HUES48 (cell line): Measurements from ENCODE around the gene EPG5.
"Not testable (repeated sequence)": the region's sequence is repeated elsewhere in the genome, so short reads cannot be mapped to it uniquely, and the experiment has no call there.

Source experiments
- H3K27ac ChIP-seq: one replicate; pipeline ENCODE4 v1.7.0; 2013; ENCODE audit warnings: low read depth, low read length, inconsistent platforms
- H3K27me3 ChIP-seq: 2 replicates; pipeline ENCODE4 v1.6.1; 2013; ENCODE audit warnings: mild to moderate bottlenecking, low read length; ENCODE audit not compliant: control insufficient read depth, insufficient read depth
- H3K36me3 ChIP-seq: 2 replicates; pipeline ENCODE4 v1.6.1; 2013; ENCODE audit warnings: low read length; ENCODE audit not compliant: control insufficient read depth, insufficient read depth
- H3K4me1 ChIP-seq: 2 replicates; pipeline ENCODE4 v1.6.1; 2013; ENCODE audit warnings: mild to moderate bottlenecking, low read length; ENCODE audit not compliant: control insufficient read depth, insufficient read depth
- H3K4me3 ChIP-seq: 2 replicates; pipeline ENCODE4 v1.5.1; 2013; ENCODE audit warnings: mild to moderate bottlenecking, low read depth, low read length
- H3K9ac ChIP-seq: 2 replicates; pipeline ENCODE4 v1.6.1; 2013; ENCODE audit warnings: mild to moderate bottlenecking, low read depth, low read length, moderate library complexity
- H3K9me3 ChIP-seq: 2 replicates; pipeline ENCODE4 v1.6.1; 2013; ENCODE audit warnings: low read length; ENCODE audit not compliant: control insufficient read depth, insufficient read depth

EPG5 gene

DNA sequence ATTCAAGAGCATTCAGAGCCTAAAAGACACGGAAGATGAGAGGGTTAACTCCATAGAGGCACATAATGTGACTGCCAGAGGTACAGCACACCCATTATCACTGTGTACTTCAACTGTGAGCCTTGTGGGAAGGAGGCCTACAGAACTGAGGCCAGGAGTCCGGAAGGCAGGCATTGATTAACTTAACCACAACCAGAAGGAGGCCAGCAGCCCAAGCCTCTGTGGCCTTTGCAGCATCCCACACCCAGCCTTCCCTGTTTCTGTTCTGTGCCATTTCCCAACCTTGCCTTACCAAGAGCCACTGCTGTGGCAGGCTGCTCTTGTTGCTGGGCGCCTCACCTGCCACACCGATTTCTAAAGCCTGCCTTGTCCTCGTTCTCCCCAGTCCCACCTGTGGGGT, 114.5 kb downstream of the EPG5 start:
- no peak overlapping the region for H3K9ac ChIP-seq
- peaks cover 50% of the 10 kb centered on the region for H3K36me3 ChIP-seq
- no peak overlapping the region for H3K4me3 ChIP-seq
- H3K4me1 ChIP-seq: no peaks in the 10 kb centered on the region
- no peaks in the 10 kb centered on the region for H3K27me3 ChIP-seq
- H3K27ac ChIP-seq: no peak overlapping the region
- H3K9me3 ChIP-seq: no peaks in the 10 kb centered on the region

DNA sequence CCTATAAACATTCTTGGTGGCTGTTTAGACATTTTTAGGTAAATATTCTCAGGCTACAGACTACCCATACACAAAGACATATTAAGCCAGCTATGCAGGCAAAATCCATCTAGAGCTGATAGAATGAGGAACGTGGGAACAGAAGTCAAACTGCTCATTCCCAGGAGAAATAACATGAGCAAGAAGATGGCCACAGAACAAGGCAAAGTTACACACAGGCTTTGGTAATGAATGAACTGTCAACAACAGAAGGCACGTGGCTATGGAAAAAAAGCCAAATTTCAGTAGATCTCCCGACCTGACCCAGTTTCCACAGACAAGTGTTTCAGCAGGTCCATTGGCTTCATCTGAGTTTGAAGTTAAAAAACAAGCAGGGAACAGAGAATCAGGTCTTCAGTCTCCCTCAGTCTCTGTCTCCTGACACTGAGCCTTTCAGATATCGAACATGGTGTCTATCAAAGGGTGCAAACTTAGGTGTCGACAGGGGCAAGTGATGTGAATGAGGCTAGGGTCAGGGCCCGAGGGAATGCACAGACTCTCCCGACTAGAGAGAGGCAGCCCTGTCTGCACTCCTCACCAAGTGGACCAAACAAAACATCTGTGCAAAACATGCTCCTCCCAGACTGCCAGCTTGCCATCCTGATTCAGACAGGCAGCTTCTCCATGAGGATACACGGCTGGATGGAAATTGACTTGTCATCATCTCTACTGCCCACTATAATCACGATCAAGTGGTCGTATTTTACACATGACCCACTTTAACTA, 115.8 kb downstream of the EPG5 start:
- Histone ChIP-seq H3K36me3 (peaks cover 42% of the 10 kb centered on the region), H3K27me3 (no peaks in the 10 kb centered on the region), H3K4me3 (no peak overlapping the region), H3K27ac (no peak overlapping the region), H3K9ac (no peak overlapping the region), H3K9me3 (no peaks in the 10 kb centered on the region), H3K4me1 (no peaks in the 10 kb centered on the region)

DNA sequence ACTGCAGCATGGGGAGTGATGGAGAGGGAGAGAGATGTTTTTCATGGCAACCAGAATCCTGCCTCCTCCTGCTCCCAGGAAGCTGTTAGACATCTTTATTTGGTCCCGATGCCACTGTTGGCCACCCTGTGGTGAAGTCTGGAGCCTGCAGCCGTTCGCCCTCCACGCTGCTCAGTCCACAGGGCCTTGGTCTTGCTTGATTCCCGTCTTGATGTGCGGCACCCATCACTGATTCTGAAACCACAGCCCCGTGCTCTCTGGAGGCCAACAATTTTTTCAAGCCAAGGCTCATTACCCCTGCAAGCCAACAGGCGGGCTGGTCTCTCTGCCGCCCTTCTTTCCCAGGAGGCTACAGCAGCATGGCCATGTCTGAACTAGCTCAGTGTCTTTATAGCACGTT, 117.1 kb downstream of the EPG5 start:
- no peaks in the 10 kb centered on the region for H3K27me3 ChIP-seq
- H3K4me1 ChIP-seq: no peaks in the 10 kb centered on the region
- no peak overlapping the region for H3K27ac ChIP-seq
- no peak overlapping the region for H3K9ac ChIP-seq
- no peak overlapping the region for H3K4me3 ChIP-seq
- no peaks in the 10 kb centered on the region for H3K9me3 ChIP-seq
- H3K36me3 ChIP-seq: peaks cover 29% of the 10 kb centered on the region

DNA sequence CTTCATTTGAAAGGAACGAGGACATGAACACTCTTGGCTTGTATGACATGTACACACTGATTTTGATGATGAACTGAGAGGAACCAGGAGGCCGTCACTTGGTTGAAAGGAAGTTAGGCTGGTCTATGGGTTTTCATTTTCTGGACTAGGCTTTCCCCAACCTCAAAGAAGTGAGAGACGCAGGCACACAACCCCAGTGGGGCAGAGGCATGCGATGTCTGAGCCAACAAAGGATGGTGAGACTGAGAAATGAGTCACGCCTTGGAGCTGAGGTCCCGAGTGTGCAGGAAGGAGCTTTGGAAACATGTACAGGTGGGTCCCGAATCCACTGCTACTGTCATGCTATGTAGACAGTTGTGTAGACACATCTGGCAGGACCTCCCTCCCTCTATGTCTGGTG, 117.6 kb downstream of the EPG5 start:
- Histone ChIP-seq H3K9me3 (no peaks in the 10 kb centered on the region), H3K27ac (no peak overlapping the region), H3K4me3 (no peak overlapping the region), H3K27me3 (no peaks in the 10 kb centered on the region), H3K36me3 (peaks cover 25% of the 10 kb centered on the region), H3K4me1 (no peaks in the 10 kb centered on the region), H3K9ac (no peak overlapping the region)

DNA sequence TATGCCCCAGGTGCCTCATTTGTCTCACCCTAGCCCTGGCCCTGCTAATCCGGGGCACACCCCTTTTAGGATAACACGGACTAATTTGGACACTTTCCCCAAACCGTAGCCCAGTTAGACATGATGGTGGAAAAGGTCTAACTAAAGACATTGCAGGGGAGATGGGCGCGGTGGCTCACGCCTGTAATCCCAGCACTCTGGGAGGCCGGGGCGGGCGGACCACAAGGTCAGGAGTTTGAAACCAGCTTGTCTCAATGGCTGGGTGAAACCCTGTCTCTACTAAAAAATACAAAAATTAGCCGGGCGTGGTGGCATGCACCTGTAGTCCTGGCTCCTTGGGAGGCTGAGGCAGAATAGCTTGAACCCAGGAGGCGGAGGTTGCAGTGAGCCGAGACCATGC, 118.5 kb downstream of the EPG5 start:
- H3K27me3 ChIP-seq, H3K4me1 ChIP-seq, H3K9ac ChIP-seq, H3K27ac ChIP-seq, H3K4me3 ChIP-seq, H3K9me3 ChIP-seq: not testable (repeated sequence)
- peaks cover 25% of the 10 kb centered on the region for H3K36me3 ChIP-seq

DNA sequence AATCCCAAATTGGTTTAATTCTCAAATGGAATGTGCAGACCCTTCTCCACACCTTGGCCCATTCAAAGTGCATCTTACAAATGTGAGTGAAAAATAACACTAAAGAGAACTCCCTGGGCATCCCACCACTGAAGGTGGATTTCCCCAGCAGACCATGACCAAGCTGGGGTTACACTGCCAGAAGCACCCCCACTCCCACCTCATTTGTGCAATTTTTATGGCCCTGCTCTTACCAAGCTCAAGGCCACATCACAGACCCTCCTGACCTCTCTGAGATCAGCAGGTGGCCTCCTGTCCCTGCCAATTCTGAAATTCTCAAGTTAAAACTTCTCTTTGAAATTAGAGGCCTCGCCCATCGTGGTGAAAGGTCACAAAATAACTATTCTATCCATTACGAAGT, 120.0 kb downstream of the EPG5 start:
- no peaks in the 10 kb centered on the region for H3K27me3 ChIP-seq

DNA sequence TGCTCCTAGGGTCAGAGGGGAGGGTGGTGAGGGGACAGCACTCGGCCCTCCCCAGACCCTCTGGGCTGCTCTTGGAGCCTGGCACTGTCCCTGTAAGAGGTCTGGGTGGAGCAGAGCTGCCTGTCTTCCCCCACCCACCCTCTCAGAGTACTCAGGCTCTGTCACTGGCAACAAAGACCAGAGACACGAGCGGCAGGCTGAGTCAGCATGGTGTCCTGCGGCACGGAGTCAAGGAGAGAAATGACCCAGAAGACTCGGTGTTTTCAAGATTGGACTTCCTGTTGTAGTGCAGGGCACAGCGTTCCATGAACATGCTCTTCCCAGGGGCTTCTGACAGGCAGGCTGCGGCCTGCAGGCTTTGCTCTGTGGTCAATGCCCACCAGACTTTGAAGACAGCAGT, 121.7 kb downstream of the EPG5 start:
- Histone ChIP-seq H3K4me3 (no peak overlapping the region), H3K4me1 (no peaks in the 10 kb centered on the region), H3K27ac (no peak overlapping the region), H3K9ac (no peak overlapping the region), H3K9me3 (no peaks in the 10 kb centered on the region), H3K36me3 (peaks cover 4% of the 10 kb centered on the region; the same call in 1 of the 2 replicates), H3K27me3 (no peaks in the 10 kb centered on the region)

More for the DNA sequence above, 120.0 kb downstream of the EPG5 start:
- Histone ChIP-seq H3K27ac (no peak overlapping the region), H3K4me1 (no peaks in the 10 kb centered on the region), H3K4me3 (no peak overlapping the region), H3K9ac (no peak overlapping the region), H3K36me3 (peaks cover 11% of the 10 kb centered on the region; the same call in 1 of the 2 replicates), H3K9me3 (no peaks in the 10 kb centered on the region)

DNA sequence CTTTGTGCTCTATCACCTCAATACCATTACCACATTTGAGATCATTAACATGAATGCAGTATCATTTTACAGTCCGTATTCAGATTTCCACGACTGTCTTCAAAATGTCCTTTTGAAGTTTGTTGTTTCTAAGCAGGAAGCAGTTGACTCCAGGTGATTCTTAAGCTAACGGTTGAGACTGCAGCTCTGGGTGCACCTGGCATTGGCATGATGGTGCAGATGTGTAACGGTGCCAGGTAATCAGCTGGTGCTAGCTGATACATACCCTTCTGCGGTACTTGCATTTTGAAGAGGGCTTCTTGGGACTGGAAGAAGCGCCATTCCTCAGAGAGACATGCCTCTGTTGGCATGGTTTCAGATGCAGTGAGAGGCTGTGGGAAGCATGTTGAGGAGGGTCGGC, 122.2 kb downstream of the EPG5 start:
- peaks cover 4% of the 10 kb centered on the region; the same call in 1 of the 2 replicates for H3K36me3 ChIP-seq
- H3K9ac ChIP-seq: no peak overlapping the region
- H3K9me3 ChIP-seq: no peaks in the 10 kb centered on the region
- no peak overlapping the region for H3K4me3 ChIP-seq
- no peaks in the 10 kb centered on the region; the same call in 1 of the 2 replicates for H3K27me3 ChIP-seq
- no peaks in the 10 kb centered on the region for H3K4me1 ChIP-seq
- no peak overlapping the region for H3K27ac ChIP-seq

DNA sequence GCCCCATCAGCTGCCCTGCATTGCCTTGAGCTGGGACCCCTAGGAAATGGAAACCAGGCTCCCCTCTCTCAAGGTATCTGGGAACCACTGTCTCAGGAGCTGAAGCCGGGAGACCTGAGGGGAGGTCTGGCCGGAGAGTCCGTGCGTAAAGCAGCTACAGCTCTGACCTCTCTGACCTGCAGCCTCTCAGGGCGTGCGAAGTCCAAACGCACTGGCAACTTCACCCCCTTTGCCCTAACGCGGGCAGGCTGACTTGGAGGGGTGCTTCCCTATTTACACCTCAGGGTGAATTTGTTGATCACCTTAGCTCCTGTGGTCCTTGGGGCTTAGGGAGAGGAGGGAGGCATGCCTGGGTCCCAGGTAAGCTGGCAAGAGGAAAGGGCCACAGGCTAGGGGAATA, 124.1 kb downstream of the EPG5 start:
- Histone ChIP-seq H3K27me3 (peaks cover 19% of the 10 kb centered on the region), H3K4me3 (no peak overlapping the region), H3K4me1 (no peaks in the 10 kb centered on the region; the same call in 1 of the 2 replicates), H3K9ac (no peak overlapping the region), H3K36me3 (no peaks in the 10 kb centered on the region), H3K9me3 (no peaks in the 10 kb centered on the region), H3K27ac (no peak overlapping the region)

DNA sequence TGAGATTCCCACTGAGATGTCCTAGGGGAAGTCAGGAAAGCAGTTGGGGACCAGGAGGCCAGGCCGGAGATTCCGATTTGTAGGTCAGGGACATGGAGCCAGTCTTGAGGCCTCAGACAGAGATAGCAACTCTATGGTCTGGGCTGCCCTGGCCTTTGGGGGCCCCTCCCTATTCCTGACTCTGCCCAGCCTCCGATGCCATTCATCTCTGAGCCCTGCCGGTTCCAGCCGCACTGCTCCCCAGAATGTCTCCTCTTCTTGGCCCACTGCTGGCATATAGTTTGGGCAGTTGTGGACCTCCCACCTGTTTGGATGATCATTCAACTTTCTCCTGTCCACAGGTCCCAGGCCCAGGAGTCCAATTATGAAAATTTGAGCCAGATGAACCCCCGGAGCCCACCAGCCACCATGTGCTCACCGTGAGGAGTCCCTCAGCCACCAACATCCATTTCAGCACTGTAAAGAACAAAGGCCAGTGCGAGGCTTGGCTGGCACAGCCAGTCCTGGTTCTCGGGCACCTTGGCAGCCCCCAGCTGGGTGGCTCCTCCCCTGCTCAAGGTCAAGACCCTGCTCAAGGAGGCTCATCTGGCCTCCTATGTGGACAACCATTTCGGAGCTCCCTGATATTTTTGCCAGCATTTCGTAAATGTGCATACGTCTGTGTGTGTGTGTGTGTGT, 125.2 kb downstream of the EPG5 start:
- H3K36me3 ChIP-seq: no peaks in the 10 kb centered on the region
- H3K27ac ChIP-seq: no peak overlapping the region
- no peak overlapping the region for H3K4me3 ChIP-seq
- no peaks in the 10 kb centered on the region for H3K9me3 ChIP-seq
- peaks cover 30% of the 10 kb centered on the region for H3K27me3 ChIP-seq
- H3K4me1 ChIP-seq: no peaks in the 10 kb centered on the region; the same call in 1 of the 2 replicates
- no peak overlapping the region for H3K9ac ChIP-seq

DNA sequence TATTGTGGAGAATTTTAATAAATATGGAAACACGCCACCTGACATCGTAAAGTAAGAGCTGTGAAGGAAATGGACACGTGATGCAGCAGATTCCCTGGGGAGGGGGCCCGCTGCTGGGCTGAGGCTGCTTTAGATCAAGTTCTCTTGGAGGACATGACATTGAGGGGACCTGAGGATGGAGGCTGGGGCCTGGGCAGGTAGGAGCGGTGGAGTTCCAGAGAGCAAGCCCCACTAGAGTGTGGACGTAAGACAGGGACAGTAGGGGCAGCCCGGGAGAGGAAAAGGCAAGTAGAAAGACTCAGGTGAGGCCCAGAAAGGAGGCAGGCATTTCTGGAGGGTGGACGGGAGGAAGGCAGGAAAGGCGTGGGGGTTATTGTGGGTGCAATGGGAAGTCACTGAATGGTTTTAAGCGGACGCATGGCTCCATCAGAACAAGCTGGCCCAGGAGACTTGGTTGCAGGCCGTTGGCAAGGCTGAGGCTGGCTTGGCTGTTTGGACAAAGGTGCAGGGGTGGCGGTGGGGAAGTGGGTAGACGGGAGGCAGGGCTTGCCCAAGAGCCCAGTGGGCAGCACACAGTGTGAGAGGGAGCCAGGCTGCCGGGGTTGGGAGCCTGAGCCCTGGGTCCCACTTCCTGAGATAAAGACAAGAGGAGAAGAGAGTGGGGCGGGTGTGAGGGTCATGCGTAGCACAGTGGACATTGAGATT, 125.9 kb downstream of the EPG5 start:
- Histone ChIP-seq H3K9ac (no peak overlapping the region), H3K27ac (no peak overlapping the region), H3K36me3 (no peaks in the 10 kb centered on the region), H3K27me3 (peaks cover 37% of the 10 kb centered on the region), H3K4me3 (no peak overlapping the region), H3K4me1 (peaks cover 4% of the 10 kb centered on the region; the same call in 1 of the 2 replicates), H3K9me3 (no peaks in the 10 kb centered on the region)
